NCI-H146 treated with DMSO at 0.1 percent for 48 hours (cell line): ENCODE data around the gene SOX1.

Experiments
- DNase-seq: peaks from one replicate; lab custom pipeline; 2025; ENCODE audit not compliant: unreplicated experiment; lab: John Stamatoyannopoulos, UW

The SOX1 gene

GRCh38 chr13:112067116-112067741 is at the start of gene SOX1:
Gene SOX1, plus strand, starts transcription at chr13:112067149. Its CDS starts 510 bp downstream, at chr13:112067659.
- DNase-seq, result no peak

GRCh38 chr13:112024577-112024976 is 42.4 kb upstream of the SOX1 start:
- DNase-seq, result no peak

GRCh38 chr13:112027250-112027649 is 39.7 kb upstream of the SOX1 start:
- DNase-seq, result no peak

- no peak for DNase-seq
Observed at GRCh38 chr13:112028481-112028880, 38.5 kb upstream of the SOX1 start.

- DNase-seq, result no peak
Observed at GRCh38 chr13:112029143-112029542, 37.8 kb upstream of the SOX1 start.

GRCh38 chr13:112032186-112032993 is 34.6 kb upstream of the SOX1 start:
- no peak for DNase-seq

- DNase-seq, result no peak
Observed at GRCh38 chr13:112034231-112034630, 32.7 kb upstream of the SOX1 start.

GRCh38 chr13:112034846-112035245 is 32.1 kb upstream of the SOX1 start:
- DNase-seq, result no peak

GRCh38 chr13:112042496-112042895 is 24.5 kb upstream of the SOX1 start:
- no peak for DNase-seq

GRCh38 chr13:112052213-112052612 is 14.7 kb upstream of the SOX1 start:
- no peak for DNase-seq

- DNase-seq, result no peak
Observed at GRCh38 chr13:112053167-112053743, 13.7 kb upstream of the SOX1 start.

GRCh38 chr13:112053744-112054615 is 13.0 kb upstream of the SOX1 start:
- DNase-seq, result no peak

GRCh38 chr13:112054616-112055015 is 12.3 kb upstream of the SOX1 start:
- no peak for DNase-seq

- no peak for DNase-seq
Observed at GRCh38 chr13:112055036-112055914, 11.7 kb upstream of the SOX1 start.

- DNase-seq, result no peak
Observed at GRCh38 chr13:112055915-112056269, 11.1 kb upstream of the SOX1 start.

- peak; percentile 58 for DNase-seq
Observed at GRCh38 chr13:112056284-112056727, 10.6 kb upstream of the SOX1 start.

GRCh38 chr13:112056739-112057438 is 10.1 kb upstream of the SOX1 start:
- no peak for DNase-seq

- DNase-seq, result peak; percentile 46
Observed at GRCh38 chr13:112057439-112057735, 9.6 kb upstream of the SOX1 start.

GRCh38 chr13:112057736-112058518 is 9.0 kb upstream of the SOX1 start:
- DNase-seq, result peak; percentile 69
